ENCODE measurements around the gene FHOD3.

Gene FHOD3

GRCh38 chr18:36388310-36388709, 90.8 kb downstream of the FHOD3 start:
- Histone ChIP-seq H3K27ac (ENCODE audit: low read length) (no peak overlapping the region), H3K27me3 (ENCODE audit: low read depth, low read length) (no peaks in the 10 kb centered on the region), H3K4me3 (ENCODE audit: low read depth in 1 of 2, low read length in 2 of 2) (no peak overlapping the region), H3K9me3 (ENCODE audit: control insufficient read depth in 1 of 2, low read length in 2 of 2) (no peaks in the 10 kb centered on the region), H3K36me3 (ENCODE audit: control insufficient read depth in 1 of 2, insufficient read depth in 2 of 2, low read length in 2 of 2) (no peaks in the 10 kb centered on the region), H3K4me1 (ENCODE audit: control insufficient read depth in 1 of 2, insufficient read depth in 2 of 2, low read length in 2 of 2) (no peaks in the 10 kb centered on the region)

GRCh38 chr18:36389027-36389426, 91.5 kb downstream of the FHOD3 start:
- H3K4me3 ChIP-seq (ENCODE audit: low read depth in 1 of 2, low read length in 2 of 2): no peak overlapping the region
- H3K27ac ChIP-seq (ENCODE audit: low read length): no peak overlapping the region
- no peaks in the 10 kb centered on the region for H3K36me3 ChIP-seq (ENCODE audit: control insufficient read depth in 1 of 2, insufficient read depth in 2 of 2, low read length in 2 of 2)
- H3K27me3 ChIP-seq (ENCODE audit: low read depth, low read length): no peaks in the 10 kb centered on the region
- H3K4me1 ChIP-seq (ENCODE audit: control insufficient read depth in 1 of 2, insufficient read depth in 2 of 2, low read length in 2 of 2): no peaks in the 10 kb centered on the region
- H3K9me3 ChIP-seq (ENCODE audit: control insufficient read depth in 1 of 2, low read length in 2 of 2): peaks cover 0 to under 1% of the 10 kb centered on the region in 2 donors

GRCh38 chr18:36389811-36390581, 92.5 kb downstream of the FHOD3 start:
- H3K27ac ChIP-seq (ENCODE audit: low read length): no peak overlapping the region
- H3K4me1 ChIP-seq (ENCODE audit: control insufficient read depth in 1 of 2, insufficient read depth in 2 of 2, low read length in 2 of 2): no peaks in the 10 kb centered on the region

GRCh38 chr18:36391426-36392145, 94.1 kb downstream of the FHOD3 start:
- Histone ChIP-seq H3K4me1 (ENCODE audit: control insufficient read depth in 1 of 2, insufficient read depth in 2 of 2, low read length in 2 of 2) (no peaks in the 10 kb centered on the region), H3K36me3 (ENCODE audit: control insufficient read depth in 1 of 2, insufficient read depth in 2 of 2, low read length in 2 of 2) (no peaks in the 10 kb centered on the region), H3K27me3 (ENCODE audit: low read depth, low read length) (no peaks in the 10 kb centered on the region), H3K4me3 (ENCODE audit: low read depth in 1 of 2, low read length in 2 of 2) (no peak overlapping the region), H3K27ac (ENCODE audit: low read length) (no peak overlapping the region), H3K9me3 (ENCODE audit: control insufficient read depth in 1 of 2, low read length in 2 of 2) (peaks cover 0 to 12% of the 10 kb centered on the region in 2 donors)

More at GRCh38 chr18:36389811-36390581, 92.5 kb downstream of the FHOD3 start:
- Histone ChIP-seq H3K9me3 (ENCODE audit: control insufficient read depth in 1 of 2, low read length in 2 of 2) (peaks cover 0 to 7% of the 10 kb centered on the region in 2 donors), H3K4me3 (ENCODE audit: low read depth in 1 of 2, low read length in 2 of 2) (no peak overlapping the region), H3K27me3 (ENCODE audit: low read depth, low read length) (no peaks in the 10 kb centered on the region), H3K36me3 (ENCODE audit: control insufficient read depth in 1 of 2, insufficient read depth in 2 of 2, low read length in 2 of 2) (no peaks in the 10 kb centered on the region)

- H3K27ac ChIP-seq (ENCODE audit: low read length): no peak overlapping the region
Measured at GRCh38 chr18:36392164-36392978, 94.9 kb downstream of the FHOD3 start.

GRCh38 chr18:36392979-36393287, 95.4 kb downstream of the FHOD3 start:
- H3K36me3 ChIP-seq (ENCODE audit: control insufficient read depth in 1 of 2, insufficient read depth in 2 of 2, low read length in 2 of 2): no peaks in the 10 kb centered on the region
- no peak overlapping the region for H3K27ac ChIP-seq (ENCODE audit: low read length)
- no peak overlapping the region for H3K4me3 ChIP-seq (ENCODE audit: low read depth in 1 of 2, low read length in 2 of 2)
- no peaks in the 10 kb centered on the region for H3K27me3 ChIP-seq (ENCODE audit: low read depth, low read length)
- H3K9me3 ChIP-seq (ENCODE audit: control insufficient read depth in 1 of 2, low read length in 2 of 2): peaks cover 0 to 12% of the 10 kb centered on the region in 2 donors
- no peaks in the 10 kb centered on the region for H3K4me1 ChIP-seq (ENCODE audit: control insufficient read depth in 1 of 2, insufficient read depth in 2 of 2, low read length in 2 of 2)

More at GRCh38 chr18:36392164-36392978, 94.9 kb downstream of the FHOD3 start:
- Histone ChIP-seq H3K4me3 (ENCODE audit: low read depth in 1 of 2, low read length in 2 of 2) (no peak overlapping the region), H3K27me3 (ENCODE audit: low read depth, low read length) (no peaks in the 10 kb centered on the region), H3K36me3 (ENCODE audit: control insufficient read depth in 1 of 2, insufficient read depth in 2 of 2, low read length in 2 of 2) (no peaks in the 10 kb centered on the region), H3K9me3 (ENCODE audit: control insufficient read depth in 1 of 2, low read length in 2 of 2) (peaks cover 0 to 12% of the 10 kb centered on the region in 2 donors), H3K4me1 (ENCODE audit: control insufficient read depth in 1 of 2, insufficient read depth in 2 of 2, low read length in 2 of 2) (no peaks in the 10 kb centered on the region)

GRCh38 chr18:36394486-36394885, 97.0 kb downstream of the FHOD3 start:
- Histone ChIP-seq H3K4me3 (ENCODE audit: low read depth in 1 of 2, low read length in 2 of 2) (no peak overlapping the region), H3K27ac (ENCODE audit: low read length) (no peak overlapping the region), H3K27me3 (ENCODE audit: low read depth, low read length) (no peaks in the 10 kb centered on the region), H3K4me1 (ENCODE audit: control insufficient read depth in 1 of 2, insufficient read depth in 2 of 2, low read length in 2 of 2) (no peaks in the 10 kb centered on the region), H3K9me3 (ENCODE audit: control insufficient read depth in 1 of 2, low read length in 2 of 2) (peaks cover 0 to 12% of the 10 kb centered on the region in 2 donors), H3K36me3 (ENCODE audit: control insufficient read depth in 1 of 2, insufficient read depth in 2 of 2, low read length in 2 of 2) (no peaks in the 10 kb centered on the region)

- Histone ChIP-seq H3K4me1 (ENCODE audit: control insufficient read depth in 1 of 2, insufficient read depth in 2 of 2, low read length in 2 of 2) (no peaks in the 10 kb centered on the region), H3K27me3 (ENCODE audit: low read depth, low read length) (no peaks in the 10 kb centered on the region), H3K4me3 (ENCODE audit: low read depth in 1 of 2, low read length in 2 of 2) (no peak overlapping the region), H3K9me3 (ENCODE audit: control insufficient read depth in 1 of 2, low read length in 2 of 2) (peaks cover 0 to 12% of the 10 kb centered on the region in 2 donors), H3K27ac (ENCODE audit: low read length) (no peak overlapping the region), H3K36me3 (ENCODE audit: control insufficient read depth in 1 of 2, insufficient read depth in 2 of 2, low read length in 2 of 2) (no peaks in the 10 kb centered on the region)
Measured at GRCh38 chr18:36396190-36396589, 98.7 kb downstream of the FHOD3 start.

GRCh38 chr18:36397033-36397432, 99.5 kb downstream of the FHOD3 start:
- no peak overlapping the region for H3K4me3 ChIP-seq (ENCODE audit: low read depth in 1 of 2, low read length in 2 of 2)
- H3K36me3 ChIP-seq (ENCODE audit: control insufficient read depth in 1 of 2, insufficient read depth in 2 of 2, low read length in 2 of 2): no peaks in the 10 kb centered on the region
- no peaks in the 10 kb centered on the region for H3K27me3 ChIP-seq (ENCODE audit: low read depth, low read length)
- no peak overlapping the region for H3K27ac ChIP-seq (ENCODE audit: low read length)
- H3K9me3 ChIP-seq (ENCODE audit: control insufficient read depth in 1 of 2, low read length in 2 of 2): peaks cover 0 to 12% of the 10 kb centered on the region in 2 donors
- no peaks in the 10 kb centered on the region for H3K4me1 ChIP-seq (ENCODE audit: control insufficient read depth in 1 of 2, insufficient read depth in 2 of 2, low read length in 2 of 2)

GRCh38 chr18:36398419-36398818, 100.9 kb downstream of the FHOD3 start:
- Histone ChIP-seq H3K27ac (ENCODE audit: low read length) (no peak overlapping the region), H3K4me1 (ENCODE audit: control insufficient read depth in 1 of 2, insufficient read depth in 2 of 2, low read length in 2 of 2) (no peaks in the 10 kb centered on the region), H3K9me3 (ENCODE audit: control insufficient read depth in 1 of 2, low read length in 2 of 2) (peaks cover 0 to 12% of the 10 kb centered on the region in 2 donors), H3K4me3 (ENCODE audit: low read depth in 1 of 2, low read length in 2 of 2) (no peak overlapping the region), H3K36me3 (ENCODE audit: control insufficient read depth in 1 of 2, insufficient read depth in 2 of 2, low read length in 2 of 2) (no peaks in the 10 kb centered on the region), H3K27me3 (ENCODE audit: low read depth, low read length) (no peaks in the 10 kb centered on the region)

GRCh38 chr18:36399055-36399454, 101.5 kb downstream of the FHOD3 start:
- H3K36me3 ChIP-seq (ENCODE audit: control insufficient read depth in 1 of 2, insufficient read depth in 2 of 2, low read length in 2 of 2): no peaks in the 10 kb centered on the region
- H3K27ac ChIP-seq (ENCODE audit: low read length): no peak overlapping the region
- H3K27me3 ChIP-seq (ENCODE audit: low read depth, low read length): no peaks in the 10 kb centered on the region
- H3K4me1 ChIP-seq (ENCODE audit: control insufficient read depth in 1 of 2, insufficient read depth in 2 of 2, low read length in 2 of 2): no peaks in the 10 kb centered on the region
- H3K4me3 ChIP-seq (ENCODE audit: low read depth in 1 of 2, low read length in 2 of 2): no peak overlapping the region
- H3K9me3 ChIP-seq (ENCODE audit: control insufficient read depth in 1 of 2, low read length in 2 of 2): peaks cover 0 to 11% of the 10 kb centered on the region in 2 donors
